Transverse colon (tissue), 3 donors: ENCODE data around the gene DTNBP1.

ENCODE experiments used
- POLR2A ChIP-seq: fragments of 450-650 bp; IDR thresholded peaks from one replicate; pipeline ENCODE4 v1.6.1; 2016; ENCODE audit warnings: antibody characterized with exemption, mild to moderate bottlenecking, moderate library complexity
- TF ChIP-seq, protein P1 (sequence below), 5 experiments: fragments of 200-600 bp in 3 of 5; fragments of 450-650 bp in 2 of 5; sonication (generic) in 3 of 5; IDR thresholded peaks; 1 replicate in 2 of 5; 2 replicates in 3 of 5; pipeline ENCODE4 v1.5.1; 2016 to 2017; ENCODE audit warnings: antibody characterized with exemption in 5 of 5, inconsistent platforms in 3 of 5, mild to moderate bottlenecking in 2 of 5, moderate library complexity in 1 of 5

DNA sequence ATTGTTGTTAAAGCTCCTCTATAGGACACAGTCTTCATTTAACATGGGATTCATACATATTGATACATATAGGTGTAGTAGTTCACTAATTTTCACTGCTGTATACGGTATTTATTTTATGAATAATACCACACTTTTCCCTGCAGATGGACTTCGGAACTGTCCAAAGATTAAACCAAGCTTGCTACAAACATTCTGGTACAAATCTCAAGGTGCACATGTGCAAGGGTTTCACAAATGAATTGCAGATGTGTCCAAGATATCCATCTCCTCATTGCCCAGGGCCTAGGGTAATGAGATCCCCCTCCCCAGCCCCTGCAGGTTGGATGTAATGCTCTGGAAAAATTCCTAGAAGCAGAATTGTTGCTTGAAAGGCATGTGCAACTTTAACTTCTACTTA lies 31.4 kb downstream of the DTNBP1 start:
- TF ChIP-seq, protein P1, sequence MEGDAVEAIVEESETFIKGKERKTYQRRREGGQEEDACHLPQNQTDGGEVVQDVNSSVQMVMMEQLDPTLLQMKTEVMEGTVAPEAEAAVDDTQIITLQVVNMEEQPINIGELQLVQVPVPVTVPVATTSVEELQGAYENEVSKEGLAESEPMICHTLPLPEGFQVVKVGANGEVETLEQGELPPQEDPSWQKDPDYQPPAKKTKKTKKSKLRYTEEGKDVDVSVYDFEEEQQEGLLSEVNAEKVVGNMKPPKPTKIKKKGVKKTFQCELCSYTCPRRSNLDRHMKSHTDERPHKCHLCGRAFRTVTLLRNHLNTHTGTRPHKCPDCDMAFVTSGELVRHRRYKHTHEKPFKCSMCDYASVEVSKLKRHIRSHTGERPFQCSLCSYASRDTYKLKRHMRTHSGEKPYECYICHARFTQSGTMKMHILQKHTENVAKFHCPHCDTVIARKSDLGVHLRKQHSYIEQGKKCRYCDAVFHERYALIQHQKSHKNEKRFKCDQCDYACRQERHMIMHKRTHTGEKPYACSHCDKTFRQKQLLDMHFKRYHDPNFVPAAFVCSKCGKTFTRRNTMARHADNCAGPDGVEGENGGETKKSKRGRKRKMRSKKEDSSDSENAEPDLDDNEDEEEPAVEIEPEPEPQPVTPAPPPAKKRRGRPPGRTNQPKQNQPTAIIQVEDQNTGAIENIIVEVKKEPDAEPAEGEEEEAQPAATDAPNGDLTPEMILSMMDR (IDR thresholded peaks at IDR 0.05): no peak
- no peak for TF ChIP-seq POLR2A
